ENCODE data around the gene MCM3. TPM values are rescaled to one million over a fixed set of nuclear protein-coding genes. Genes with fewer than 3 reads are reported as not detected.

Gene MCM3
- total RNA-seq, 1 experiment from 2014 or later = 107 TPM

- POLR2A ChIA-PET = no interaction called here
- H3K27ac ChIP-seq (ENCODE audit: low read length) = no peak overlapping the region
- ATAC-seq = no peak
- H3K9me3 ChIP-seq (ENCODE audit: control insufficient read depth, insufficient read depth, low read depth, low read length) = no peaks in the 10 kb centered on the region
- H3K27me3 ChIP-seq (ENCODE audit: control insufficient read depth, insufficient read depth, low read length) = no peaks in the 10 kb centered on the region
- no peak for TF ChIP-seq TCF7L2 (IDR thresholded peaks at IDR 0.05; ENCODE audit: low read depth, low read length)
- no peak for TF ChIP-seq POLR2AphosphoS5 (IDR thresholded peaks at IDR 0.05; ENCODE audit: low read depth, low read length)
- no peak for TF ChIP-seq CTCF (IDR thresholded peaks at IDR 0.05)
- no peak for TF ChIP-seq SIN3A (IDR thresholded peaks at IDR 0.05; ENCODE audit: borderline replicate concordance, insufficient read depth, low read depth, low read length)
- TF ChIP-seq REST (IDR thresholded peaks at IDR 0.05; ENCODE audit: insufficient read depth in 1 of 2, low read depth in 2 of 2, low read length in 1 of 2) = no peak
- no TSS peak for BruUV-seq (replicated peaks)
- DNase-seq (ENCODE audit: low read depth, low spot score) = no peak
- intact Hi-C loops (cut with micrococcal nuclease; ENCODE audit: unreplicated experiment) (no loop called here), in situ Hi-C loops (cut with HindIII; ENCODE audit: low pct_unique_long_range_greater_than_20kb, low sequenced_read_pairs) (no loop called here)
- H3K36me3 ChIP-seq (ENCODE audit: control insufficient read depth, insufficient read depth, low read length) = no peaks in the 10 kb centered on the region
- H3K4me1 ChIP-seq (ENCODE audit: control insufficient read depth, insufficient read depth, low read length) = no peaks in the 10 kb centered on the region
- CTCF ChIA-PET = no interaction called here
- H3K4me3 ChIP-seq (ENCODE audit: low read depth in 2 of 2, low read length in 2 of 2) = no peak overlapping the region
Measured at GRCh38 chr6:52297433-52297832, 12.9 kb upstream of the MCM3 start.

GRCh38 chr6:52293067-52293466, 8.5 kb upstream of the MCM3 start:
- Histone ChIP-seq H3K36me3 (ENCODE audit: control insufficient read depth, insufficient read depth, low read length) (no peaks in the 10 kb centered on the region), H3K27ac (ENCODE audit: low read length) (no peak overlapping the region), H3K4me3 (ENCODE audit: low read depth in 2 of 2, low read length in 2 of 2) (no peak overlapping the region), H3K9me3 (ENCODE audit: control insufficient read depth, insufficient read depth, low read depth, low read length) (no peaks in the 10 kb centered on the region), H3K4me1 (ENCODE audit: control insufficient read depth, insufficient read depth, low read length) (no peaks in the 10 kb centered on the region), H3K27me3 (ENCODE audit: control insufficient read depth, insufficient read depth, low read length) (no peaks in the 10 kb centered on the region)
- no peak for ATAC-seq
- ChIA-PET CTCF (no interaction called here), POLR2A (no interaction called here)
- intact Hi-C loops (cut with micrococcal nuclease; ENCODE audit: unreplicated experiment) (no loop called here), in situ Hi-C loops (cut with HindIII; ENCODE audit: low pct_unique_long_range_greater_than_20kb, low sequenced_read_pairs) (no loop called here)
- TF ChIP-seq SIN3A (IDR thresholded peaks at IDR 0.05; ENCODE audit: borderline replicate concordance, insufficient read depth, low read depth, low read length) (no peak), REST (IDR thresholded peaks at IDR 0.05; ENCODE audit: insufficient read depth in 1 of 2, low read depth in 2 of 2, low read length in 1 of 2) (no peak), POLR2AphosphoS5 (IDR thresholded peaks at IDR 0.05; ENCODE audit: low read depth, low read length) (no peak), CTCF (IDR thresholded peaks at IDR 0.05) (no peak), TCF7L2 (IDR thresholded peaks at IDR 0.05; ENCODE audit: low read depth, low read length) (no peak)
- BruUV-seq (replicated peaks) = no TSS peak
- DNase-seq (ENCODE audit: low read depth, low spot score) = no peak

All from Panc1 (cell line).